ENCODE measurements around the gene MAGI2.

MAGI2 gene

DNA sequence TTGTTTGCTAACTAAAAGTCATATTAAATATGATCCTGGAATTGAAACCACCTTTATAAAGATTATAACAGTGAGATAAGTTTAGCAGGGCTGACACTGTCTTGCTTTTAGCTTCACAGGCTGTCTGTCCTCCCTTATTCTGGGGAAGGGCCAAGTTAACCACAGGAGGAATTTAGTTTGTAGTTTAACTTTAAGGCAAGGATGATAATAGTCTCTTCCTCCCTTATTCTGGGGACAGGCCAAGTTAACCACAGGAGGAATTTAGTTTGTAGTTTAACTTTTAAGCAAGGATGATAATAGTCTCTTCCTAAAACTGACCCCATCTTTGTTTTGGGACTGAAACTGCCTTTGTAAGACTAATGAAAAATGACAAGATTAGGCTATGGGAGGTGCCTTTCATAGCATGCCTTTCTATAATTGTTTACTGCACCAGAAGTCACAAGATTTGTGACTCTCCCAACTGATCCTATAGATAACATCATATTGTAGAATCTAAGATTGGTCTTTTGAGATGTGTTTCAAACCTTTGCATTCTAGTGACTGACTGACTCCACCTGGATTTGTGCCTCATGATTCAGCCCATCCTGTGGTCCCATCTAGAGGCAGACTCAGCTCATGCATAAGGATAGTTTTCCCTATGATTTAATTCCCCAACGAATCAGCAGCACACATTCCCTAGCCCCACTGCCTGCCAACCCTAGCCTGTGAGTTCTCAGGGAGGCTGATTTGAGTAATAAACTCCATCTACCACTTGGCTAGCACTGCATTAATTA is 212.0 kb downstream of the MAGI2 start:
- no peak for DNase-seq

DNA sequence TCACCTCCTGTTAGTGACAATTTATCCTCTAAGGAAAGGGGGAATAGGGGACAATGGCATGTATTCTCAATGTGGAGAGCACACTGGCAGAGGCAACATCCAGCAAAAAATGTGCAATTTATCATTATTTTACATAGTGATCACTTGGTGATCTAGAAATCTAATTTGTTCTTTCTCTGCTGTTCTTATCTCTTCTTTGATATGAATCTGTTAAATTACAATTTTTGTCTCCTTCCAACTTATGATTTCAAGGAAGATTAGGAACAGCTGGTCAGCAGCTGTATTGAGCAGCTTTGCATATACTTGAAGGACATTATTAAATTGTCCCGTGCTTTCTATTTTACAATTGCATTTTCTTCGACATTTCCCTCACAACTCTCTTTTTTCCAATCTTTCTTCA is 213.1 kb downstream of the MAGI2 start:
- no peak for DNase-seq

- no peak for DNase-seq
These were observed 217.0 kb downstream of the MAGI2 start for GRCh38 chr7:79236352-79237028.

GRCh38 chr7:79227044-79227443 is 226.4 kb downstream of the MAGI2 start:
- DNase-seq: no peak

GRCh38 chr7:79221211-79221610 is 232.3 kb downstream of the MAGI2 start:
- DNase-seq: no peak

GRCh38 chr7:79217976-79218626 is 235.4 kb downstream of the MAGI2 start:
- DNase-seq: no peak

- no peak for DNase-seq
These were observed 236.0 kb downstream of the MAGI2 start for GRCh38 chr7:79217468-79217867.

GRCh38 chr7:79216236-79216635 is 237.2 kb downstream of the MAGI2 start:
- no peak for DNase-seq

DNA sequence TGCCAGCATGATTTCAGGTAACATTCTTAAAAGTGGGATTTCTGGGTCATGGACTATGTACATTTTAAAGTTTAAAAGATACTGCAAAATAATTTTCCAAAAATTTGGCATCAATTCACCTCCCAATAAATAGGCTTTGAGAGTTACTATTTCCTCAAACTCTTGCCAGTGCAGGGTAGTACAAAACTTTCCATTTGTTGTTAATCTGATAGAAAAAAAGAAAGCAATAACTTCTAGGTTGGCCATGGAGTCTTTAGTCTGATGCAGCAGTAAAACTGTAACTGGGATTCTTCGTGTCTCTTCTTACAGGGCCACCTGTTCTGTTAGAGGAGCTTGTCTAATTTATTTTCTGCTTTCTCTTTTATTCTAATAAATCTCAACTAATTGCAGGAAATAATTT is 241.1 kb downstream of the MAGI2 start:
- DNase-seq: no peak

DNA sequence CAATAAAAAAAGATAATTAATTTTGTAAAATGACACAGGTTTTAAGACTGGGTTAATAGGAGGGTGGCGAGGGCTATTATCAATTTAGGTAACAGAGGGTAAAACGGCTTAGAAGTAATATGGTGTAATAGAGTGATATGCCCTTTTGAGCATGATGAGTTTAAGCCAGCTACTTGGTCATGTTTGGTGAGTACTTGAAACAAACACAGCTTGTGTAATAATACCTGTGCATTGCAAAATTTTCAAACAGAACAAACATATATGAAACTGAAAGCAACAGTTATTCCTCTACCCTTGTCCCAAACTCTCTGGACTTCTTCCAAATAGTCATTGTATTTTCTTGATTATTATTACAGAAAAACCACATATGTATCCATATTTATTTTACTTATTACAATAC is 241.7 kb downstream of the MAGI2 start:
- DNase-seq: no peak

- DNase-seq: no peak
These were observed 253.5 kb downstream of the MAGI2 start for GRCh38 chr7:79199961-79200360.

GRCh38 chr7:79199266-79199665 is 254.2 kb downstream of the MAGI2 start:
- no peak for DNase-seq

DNA sequence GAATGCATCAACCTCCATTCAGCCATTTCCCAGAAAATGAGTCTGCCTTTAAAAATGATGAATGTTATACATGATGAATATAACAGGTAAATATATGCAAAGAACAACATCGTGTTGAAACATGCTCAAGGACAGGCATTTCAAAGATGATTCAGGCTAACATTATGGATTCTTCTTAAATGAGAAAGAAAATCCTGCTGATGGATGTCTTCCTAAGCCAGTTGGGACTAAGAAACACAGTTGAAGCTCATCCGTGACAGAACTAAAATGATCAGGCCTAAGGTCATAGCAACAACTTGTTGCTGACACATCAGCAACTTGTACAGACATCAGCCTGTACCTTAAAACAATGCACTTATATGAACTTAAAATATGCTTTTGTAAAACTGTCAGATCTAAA is 267.9 kb downstream of the MAGI2 start:
- DNase-seq: no peak

DNA sequence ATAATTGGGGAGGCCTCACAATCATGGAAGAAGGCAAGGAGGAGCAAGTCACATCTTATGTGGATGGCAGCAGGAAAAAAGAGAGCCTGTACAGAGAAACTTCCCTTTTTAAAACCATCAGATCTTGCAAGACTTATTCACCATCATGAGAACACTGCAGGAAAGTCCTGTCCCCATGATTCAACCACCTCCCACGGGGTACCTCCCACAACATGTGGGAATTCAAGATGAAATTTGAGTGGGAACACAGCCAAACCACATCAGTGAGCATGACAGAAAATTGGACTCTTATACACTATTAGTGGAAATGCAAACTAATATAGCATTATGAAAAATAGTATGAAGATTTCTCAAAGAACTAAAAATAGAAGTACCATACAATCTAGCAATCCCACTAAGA is 271.2 kb downstream of the MAGI2 start:
- DNase-seq: no peak

- no peak for DNase-seq
These were observed 272.9 kb downstream of the MAGI2 start for GRCh38 chr7:79180533-79180932.

- no peak for DNase-seq
These were observed 276.5 kb downstream of the MAGI2 start for GRCh38 chr7:79176859-79177477.

DNA sequence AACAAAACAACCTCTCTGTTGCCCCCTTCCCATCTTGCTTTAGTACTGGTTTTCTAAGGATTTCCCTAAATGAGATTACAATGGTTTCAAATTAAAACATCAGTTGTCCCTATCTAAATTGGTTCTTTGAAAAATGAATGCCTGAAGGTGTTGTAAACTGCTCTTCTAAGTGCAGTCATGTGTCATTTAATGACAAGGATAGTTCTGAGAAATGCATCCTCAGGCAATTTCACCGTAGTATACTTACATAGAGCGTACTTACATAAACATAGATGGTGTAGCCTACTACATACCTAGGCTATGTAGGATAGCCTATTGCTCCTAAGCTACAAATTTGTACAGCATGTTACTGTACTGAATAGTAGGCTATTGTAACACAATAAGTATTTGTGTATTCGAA is 278.1 kb downstream of the MAGI2 start:
- DNase-seq: no peak

DNA sequence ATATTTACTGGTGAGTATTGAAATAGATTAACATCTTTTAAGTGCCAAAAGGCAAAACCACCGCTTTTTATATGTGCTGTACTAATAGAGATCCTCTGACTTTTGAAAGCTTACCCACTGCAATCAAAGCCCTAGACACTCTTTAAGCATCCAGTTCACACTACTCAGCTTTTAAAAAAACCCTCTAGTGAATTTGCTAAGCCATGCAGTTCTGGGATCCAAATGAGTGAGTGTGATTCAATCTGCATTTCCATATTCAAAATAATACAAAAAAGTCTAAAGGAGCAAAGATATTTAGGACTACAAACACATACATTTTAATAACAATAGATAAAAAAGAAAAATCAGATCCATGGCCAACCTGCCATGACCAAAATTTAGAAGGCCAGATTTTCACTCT is 288.2 kb downstream of the MAGI2 start:
- DNase-seq: no peak

DNA sequence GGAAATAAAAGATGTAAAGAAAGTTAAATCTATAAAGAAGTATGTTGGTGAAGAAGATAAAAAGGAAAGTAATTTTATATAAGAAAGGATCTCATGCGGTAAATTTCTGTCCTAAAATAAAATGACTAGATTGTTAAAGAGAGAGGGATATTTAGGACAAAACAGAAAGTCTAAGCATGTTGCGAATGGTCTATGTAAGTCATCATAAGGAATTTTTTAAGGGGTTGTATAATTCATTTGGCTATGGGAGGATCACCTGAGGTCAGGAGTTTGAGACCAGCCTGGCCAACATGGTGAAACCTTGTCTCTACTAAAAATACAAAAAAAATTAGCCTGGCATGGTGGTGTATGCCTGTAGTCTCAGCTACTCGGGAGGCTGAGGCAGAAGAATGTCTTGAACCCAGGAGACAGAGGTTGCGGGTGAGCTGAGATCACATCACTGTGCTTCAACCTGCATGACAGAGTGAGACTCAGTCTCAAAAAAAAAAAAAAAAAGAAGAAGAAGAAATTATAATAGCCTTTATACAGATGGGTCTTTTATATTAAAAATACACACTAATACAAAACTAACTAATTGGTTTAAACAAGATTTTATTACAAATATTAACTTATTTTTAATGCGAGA is 294.3 kb downstream of the MAGI2 start:
- DNase-seq: no peak

GRCh38 chr7:79157281-79157680 is 296.2 kb downstream of the MAGI2 start:
- no peak for DNase-seq

- no peak for DNase-seq
These were observed 303.6 kb downstream of the MAGI2 start for GRCh38 chr7:79149831-79150230.

- DNase-seq: no peak
These were observed 310.8 kb downstream of the MAGI2 start for GRCh38 chr7:79142706-79143105.

- DNase-seq: no peak
These were observed 312.2 kb downstream of the MAGI2 start for GRCh38 chr7:79141252-79141651.

Measured in CD4-positive, alpha-beta T cell treated with Interleukin-12 subunit alpha and Interleukin-12 subunit beta, for 1 hour (primary cell).